Measurements from ENCODE around the gene ASTN2.

Gene ASTN2

DNA sequence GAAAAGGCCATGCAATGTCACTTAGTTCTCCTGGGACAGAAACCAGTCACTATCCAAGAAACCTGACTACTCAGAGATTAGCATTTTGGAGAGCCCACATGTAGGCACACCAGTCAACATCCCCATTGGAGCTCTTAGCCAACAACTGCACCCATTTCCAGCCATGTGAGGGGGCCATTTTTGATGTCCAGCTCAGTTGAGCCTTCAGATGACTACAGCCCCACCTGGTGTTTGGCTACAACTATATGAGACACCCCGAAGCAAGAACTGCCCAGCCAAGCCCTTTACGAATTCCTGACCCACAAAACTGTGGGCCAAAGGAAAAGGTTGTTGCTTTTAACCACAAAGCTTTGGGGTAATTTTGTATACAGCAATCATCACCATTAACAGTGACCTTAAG lies 300.1 kb downstream of the ASTN2 start:
- TF ChIP-seq, protein P1, sequence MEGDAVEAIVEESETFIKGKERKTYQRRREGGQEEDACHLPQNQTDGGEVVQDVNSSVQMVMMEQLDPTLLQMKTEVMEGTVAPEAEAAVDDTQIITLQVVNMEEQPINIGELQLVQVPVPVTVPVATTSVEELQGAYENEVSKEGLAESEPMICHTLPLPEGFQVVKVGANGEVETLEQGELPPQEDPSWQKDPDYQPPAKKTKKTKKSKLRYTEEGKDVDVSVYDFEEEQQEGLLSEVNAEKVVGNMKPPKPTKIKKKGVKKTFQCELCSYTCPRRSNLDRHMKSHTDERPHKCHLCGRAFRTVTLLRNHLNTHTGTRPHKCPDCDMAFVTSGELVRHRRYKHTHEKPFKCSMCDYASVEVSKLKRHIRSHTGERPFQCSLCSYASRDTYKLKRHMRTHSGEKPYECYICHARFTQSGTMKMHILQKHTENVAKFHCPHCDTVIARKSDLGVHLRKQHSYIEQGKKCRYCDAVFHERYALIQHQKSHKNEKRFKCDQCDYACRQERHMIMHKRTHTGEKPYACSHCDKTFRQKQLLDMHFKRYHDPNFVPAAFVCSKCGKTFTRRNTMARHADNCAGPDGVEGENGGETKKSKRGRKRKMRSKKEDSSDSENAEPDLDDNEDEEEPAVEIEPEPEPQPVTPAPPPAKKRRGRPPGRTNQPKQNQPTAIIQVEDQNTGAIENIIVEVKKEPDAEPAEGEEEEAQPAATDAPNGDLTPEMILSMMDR (IDR thresholded peaks at IDR 0.05; ENCODE audit: low read depth, low read length, missing control alignments), result no peak
- no peak overlapping the region for H3K4me3 ChIP-seq (replicated peaks; ENCODE audit: low read depth, low read length)
- DNase-seq (ENCODE audit: extremely low read depth, low read depth), result no peak

- TF ChIP-seq, protein P1 (IDR thresholded peaks at IDR 0.05; ENCODE audit: low read depth, low read length, missing control alignments), result no peak
- no peak for DNase-seq (ENCODE audit: extremely low read depth, low read depth)
Measured at GRCh38 chr9:117104716-117105495, 310.0 kb downstream of the ASTN2 start.

DNA sequence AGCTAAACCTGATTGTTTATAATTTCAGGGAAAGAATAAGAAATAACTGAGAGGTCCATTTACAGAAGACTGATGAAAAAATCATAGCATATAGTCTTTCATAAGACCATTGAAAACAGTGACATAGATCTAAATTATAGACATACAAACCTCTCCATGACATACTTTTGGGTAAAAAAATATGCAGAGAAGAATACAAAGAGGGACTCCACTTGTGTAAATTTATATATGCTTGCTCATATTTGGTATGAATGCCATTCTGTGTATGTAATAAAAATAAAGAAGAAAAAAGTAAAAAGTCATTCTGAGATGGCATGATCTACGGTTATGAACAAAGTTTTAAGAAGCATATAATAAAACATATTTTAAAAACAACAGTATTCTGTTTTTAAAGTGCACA lies 310.7 kb downstream of the ASTN2 start:
- no peak for DNase-seq (ENCODE audit: extremely low read depth, low read depth)

More at GRCh38 chr9:117104716-117105495, 310.0 kb downstream of the ASTN2 start:
- H3K4me3 ChIP-seq (replicated peaks; ENCODE audit: low read depth, low read length), result no peak overlapping the region

DNA sequence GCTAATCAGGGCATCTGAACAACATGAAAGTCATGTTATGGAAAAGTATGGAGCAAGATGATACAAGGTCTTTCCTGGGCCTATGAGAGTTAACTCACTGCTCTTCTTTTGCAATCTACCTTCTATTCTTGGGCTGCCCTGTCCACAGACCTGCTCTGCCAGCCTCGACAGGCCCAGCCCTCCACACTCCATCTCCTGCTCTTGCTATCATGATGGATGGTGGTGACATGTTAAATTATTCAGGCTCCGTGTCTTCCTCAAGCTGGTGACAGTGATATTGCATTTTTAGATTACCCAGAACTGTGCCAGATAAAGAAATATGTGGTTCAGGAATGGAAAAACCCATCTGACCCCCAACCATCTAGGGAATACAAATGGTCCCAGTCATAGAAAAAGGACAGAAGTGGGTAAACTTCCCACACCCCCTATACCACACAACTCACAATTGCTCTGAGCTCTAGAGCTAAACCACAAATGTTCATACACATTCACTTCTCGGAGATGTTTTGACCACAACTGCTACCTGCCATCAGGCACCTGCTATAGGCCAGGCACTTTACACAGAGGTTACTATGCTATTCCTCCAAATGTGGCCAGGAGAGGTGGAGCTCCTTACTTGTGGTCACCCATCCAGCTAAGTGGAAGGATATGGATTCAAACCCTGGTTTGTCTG lies 311.3 kb downstream of the ASTN2 start:
- TF ChIP-seq, protein P1 (IDR thresholded peaks at IDR 0.05; ENCODE audit: low read depth, low read length, missing control alignments), result no peak
- no peak for DNase-seq (ENCODE audit: extremely low read depth, low read depth)
- no peak overlapping the region for H3K4me3 ChIP-seq (replicated peaks; ENCODE audit: low read depth, low read length)

More for the DNA sequence above, 310.7 kb downstream of the ASTN2 start:
- TF ChIP-seq, protein P1 (IDR thresholded peaks at IDR 0.05; ENCODE audit: low read depth, low read length, missing control alignments), result no peak
- no peak overlapping the region for H3K4me3 ChIP-seq (replicated peaks; ENCODE audit: low read depth, low read length)

DNA sequence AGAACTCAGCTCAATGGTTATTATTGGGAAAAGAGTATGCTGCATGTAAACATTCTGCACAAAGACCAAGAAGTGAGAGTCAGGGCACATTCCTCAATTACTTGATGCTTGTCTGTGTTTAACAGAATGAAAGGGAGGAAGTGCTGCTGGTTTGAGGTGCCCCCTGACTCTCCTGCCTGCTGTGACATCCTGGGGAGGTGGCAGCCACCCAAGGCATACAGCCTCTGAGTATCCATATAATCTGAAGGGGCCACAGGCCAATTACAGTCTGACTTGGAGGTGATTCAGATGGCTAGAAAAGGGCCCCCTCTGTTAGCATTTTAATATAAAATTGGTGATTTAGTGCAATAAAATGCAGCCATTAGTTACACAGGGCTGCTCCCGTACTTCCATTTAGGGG lies 313.8 kb downstream of the ASTN2 start:
- H3K4me3 ChIP-seq (replicated peaks; ENCODE audit: low read depth, low read length), result no peak overlapping the region
- TF ChIP-seq, protein P1 (IDR thresholded peaks at IDR 0.05; ENCODE audit: low read depth, low read length, missing control alignments), result no peak
- DNase-seq (ENCODE audit: extremely low read depth, low read depth), result no peak

DNA sequence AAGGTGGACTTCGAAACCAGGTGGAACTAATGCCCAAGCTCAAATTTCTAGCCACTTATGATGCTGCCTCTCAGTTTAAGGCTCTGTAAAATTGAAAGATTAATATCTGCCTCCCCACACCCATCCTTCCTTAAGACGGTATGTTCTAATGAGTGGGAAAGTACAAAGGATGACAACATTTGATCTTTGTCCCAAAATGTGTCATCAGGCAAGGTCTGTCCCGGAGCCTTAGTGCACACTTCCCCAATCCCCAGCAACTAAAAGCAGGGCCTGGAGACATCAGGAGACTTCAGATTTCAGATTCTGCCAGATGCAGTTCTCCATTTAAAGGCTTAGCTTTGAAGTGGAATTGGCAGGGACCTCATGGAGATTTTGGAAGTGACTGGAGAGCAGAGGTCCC lies 316.5 kb downstream of the ASTN2 start:
- TF ChIP-seq, protein P1 (IDR thresholded peaks at IDR 0.05; ENCODE audit: low read depth, low read length, missing control alignments), result no peak
- no peak for DNase-seq (ENCODE audit: extremely low read depth, low read depth)

More for the DNA sequence above, 316.5 kb downstream of the ASTN2 start:
- no peak overlapping the region for H3K4me3 ChIP-seq (replicated peaks; ENCODE audit: low read depth, low read length)

All from HFF-Myc (cell line).